Fibroblast of upper back skin (primary cell): Measurements from ENCODE around the gene UAP1.

Experiments used
- DNase-seq: peaks from one replicate; pipeline ENCODE4 v3.0.0-alpha.2; 2013

Gene UAP1

GRCh38 chr1:162561616-162562469 lies at the start of gene UAP1:
TSS of gene UAP1 (plus strand) at chr1:162561722. CDS start at chr1:162566069, 4,347 bp downstream.
- no peak for DNase-seq

GRCh38 chr1:162527314-162527713 lies 34.2 kb upstream of the UAP1 start:
- no peak for DNase-seq

- DNase-seq = no peak
Observed at GRCh38 chr1:162530307-162530987, 31.1 kb upstream of the UAP1 start.

DNA sequence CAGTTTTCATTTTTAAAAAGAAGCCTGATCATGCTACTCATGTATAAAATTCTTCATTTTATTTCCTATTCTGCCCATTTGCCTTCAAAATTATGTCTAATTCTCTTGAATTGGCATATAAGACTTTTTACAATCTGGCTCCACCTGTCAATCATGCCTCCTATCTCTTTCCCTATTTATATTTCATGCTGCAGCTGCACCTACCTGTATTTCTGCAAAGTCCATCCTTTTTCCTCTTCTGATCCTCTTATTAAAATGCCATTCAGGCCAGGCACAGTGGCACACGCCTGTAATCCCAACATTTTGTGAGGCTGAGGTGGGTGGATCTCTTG lies 30.6 kb upstream of the UAP1 start:
- no peak for DNase-seq

DNA sequence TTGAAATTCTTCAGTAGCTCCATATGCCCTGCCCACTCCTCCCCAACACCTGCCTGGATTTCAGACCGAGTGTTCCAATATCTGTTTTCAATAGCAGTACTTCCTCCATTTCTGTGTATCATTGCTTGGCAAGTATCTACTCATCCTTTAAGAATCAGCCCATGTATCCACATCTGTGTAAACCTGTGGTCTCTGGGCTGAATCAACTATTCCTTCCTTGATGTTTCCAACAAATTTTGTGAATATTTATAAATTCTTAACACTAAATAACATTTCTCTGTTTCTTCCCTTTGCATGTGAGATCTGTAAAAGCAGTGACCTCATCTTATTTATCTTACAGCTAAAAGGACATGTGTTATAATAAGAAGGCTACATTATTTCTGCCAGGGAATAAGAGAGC lies 26.0 kb upstream of the UAP1 start:
- DNase-seq = peak; percentile 47

DNA sequence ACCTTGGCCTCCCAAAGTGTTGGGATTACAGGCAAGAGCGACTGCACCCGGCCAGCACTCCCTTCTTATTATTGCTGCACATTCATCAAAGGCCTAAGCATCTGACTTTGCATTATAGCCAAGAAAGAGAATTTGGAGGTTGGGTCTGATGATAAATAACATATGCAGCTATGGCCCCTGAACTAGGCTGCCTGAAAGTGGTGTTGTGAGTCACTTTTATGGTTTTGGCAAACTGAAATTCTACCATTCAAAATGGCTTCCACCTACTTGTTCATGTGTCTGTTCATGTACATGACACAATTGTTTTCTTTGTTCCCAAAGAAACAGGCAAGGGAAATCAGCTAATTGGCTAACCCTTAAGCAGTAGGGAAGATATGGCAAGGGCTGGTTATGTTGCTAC lies 25.0 kb upstream of the UAP1 start:
- DNase-seq = peak; percentile 83

- no peak for DNase-seq
Observed at GRCh38 chr1:162537216-162537615, 24.3 kb upstream of the UAP1 start.

- peak; percentile 97 for DNase-seq
Observed at GRCh38 chr1:162538815-162539431, 22.6 kb upstream of the UAP1 start.

- peak; percentile 99 for DNase-seq
Observed at GRCh38 chr1:162541619-162542141, 19.8 kb upstream of the UAP1 start.

GRCh38 chr1:162543228-162543627 lies 18.3 kb upstream of the UAP1 start:
- DNase-seq = no peak

DNA sequence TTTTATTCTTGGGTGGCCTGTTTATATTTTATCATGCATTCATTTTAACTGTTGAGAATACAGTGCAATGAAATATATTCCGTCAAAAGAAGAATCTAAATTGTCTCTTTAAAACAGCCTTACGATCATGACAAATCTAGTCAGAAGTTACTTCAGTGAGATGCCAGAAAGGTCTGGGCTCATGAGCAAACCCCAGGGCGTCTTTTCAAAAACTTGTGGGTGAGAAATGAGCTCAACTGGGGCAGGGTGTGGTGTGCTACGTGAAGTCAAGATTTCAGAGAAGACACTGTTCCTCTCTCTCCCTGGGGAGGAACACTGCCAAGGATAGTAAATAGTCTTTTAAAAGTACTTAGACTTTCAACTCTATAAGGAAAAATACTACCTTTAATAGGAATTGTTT lies 13.4 kb upstream of the UAP1 start:
- DNase-seq = peak; percentile 44

GRCh38 chr1:162549001-162549400 lies 12.5 kb upstream of the UAP1 start:
- DNase-seq = no peak

- no peak for DNase-seq
Observed at GRCh38 chr1:162550925-162551324, 10.6 kb upstream of the UAP1 start.

- DNase-seq = no peak
Observed at GRCh38 chr1:162551969-162552683, 9.4 kb upstream of the UAP1 start.

DNA sequence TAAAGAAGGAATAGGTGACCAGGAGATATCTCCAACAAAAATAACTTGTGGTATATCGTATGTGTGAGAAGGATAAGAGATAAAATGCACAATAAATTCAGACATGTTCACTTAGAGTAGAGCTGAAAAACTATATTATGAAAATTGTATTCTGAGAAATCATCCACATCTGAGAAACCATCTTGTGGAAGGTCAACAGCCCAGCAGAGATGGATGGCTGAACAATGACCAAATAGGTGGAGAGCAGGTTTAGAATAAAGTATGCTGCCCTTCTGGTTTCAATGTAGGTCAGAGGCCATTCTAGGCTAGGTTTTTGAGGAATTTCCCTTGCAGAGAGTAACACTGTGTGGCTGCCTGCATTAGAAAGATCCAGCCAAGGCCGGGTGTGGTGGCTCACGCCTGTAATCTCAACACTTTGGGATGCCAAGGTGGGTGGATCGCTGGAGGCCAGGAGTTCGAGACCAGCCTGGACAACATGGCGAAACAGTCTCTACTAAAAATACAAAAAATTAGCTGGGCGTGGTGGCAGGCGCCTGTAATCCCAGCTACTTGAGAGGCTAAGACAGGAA lies 8.8 kb upstream of the UAP1 start:
- no peak for DNase-seq

- DNase-seq = peak; percentile 29
Observed at GRCh38 chr1:162554258-162554657, 7.3 kb upstream of the UAP1 start.

DNA sequence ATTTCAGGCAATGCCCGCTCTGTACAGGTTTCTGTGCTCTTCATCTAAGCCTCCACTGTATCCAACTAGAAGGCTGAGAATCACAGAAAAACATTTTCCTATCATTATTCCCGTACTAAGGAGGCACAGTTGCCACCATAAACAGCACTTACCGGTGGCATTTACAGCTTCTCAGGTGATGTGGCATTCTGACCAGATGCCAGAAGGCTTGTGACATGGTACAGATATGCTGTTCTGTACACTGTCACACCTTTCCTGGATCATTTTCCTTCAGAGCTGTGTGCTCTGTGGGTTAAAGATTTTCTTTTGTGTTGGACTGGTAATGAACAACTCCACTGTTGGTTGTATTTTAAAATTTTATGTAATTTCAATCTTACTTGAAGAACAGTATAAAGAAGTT lies 4.0 kb upstream of the UAP1 start:
- no peak for DNase-seq

GRCh38 chr1:162560303-162561036 lies 1.1 kb upstream of the UAP1 start:
- DNase-seq = no peak

GRCh38 chr1:162561037-162561615 lies 396 bp upstream of the UAP1 start:
- peak; percentile 98 for DNase-seq

DNA sequence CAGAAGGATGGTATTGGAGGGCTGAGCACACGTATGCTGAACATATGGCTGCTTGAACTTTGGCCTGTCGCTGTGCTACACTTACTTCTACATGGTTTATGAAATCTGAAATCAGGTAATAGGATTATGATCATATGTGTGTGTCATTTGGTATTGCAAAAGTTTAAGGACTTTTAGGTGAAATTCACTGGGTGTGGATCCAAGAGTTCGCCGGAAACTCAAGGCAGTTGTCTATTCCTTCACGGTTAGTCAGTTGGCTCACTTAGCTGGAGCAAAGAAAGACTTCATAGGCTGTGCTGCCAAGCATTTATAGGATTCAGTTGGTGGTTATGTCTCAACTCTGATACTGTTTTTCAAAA lies 927 bp downstream of the UAP1 start:
- DNase-seq = peak; percentile 65

DNA sequence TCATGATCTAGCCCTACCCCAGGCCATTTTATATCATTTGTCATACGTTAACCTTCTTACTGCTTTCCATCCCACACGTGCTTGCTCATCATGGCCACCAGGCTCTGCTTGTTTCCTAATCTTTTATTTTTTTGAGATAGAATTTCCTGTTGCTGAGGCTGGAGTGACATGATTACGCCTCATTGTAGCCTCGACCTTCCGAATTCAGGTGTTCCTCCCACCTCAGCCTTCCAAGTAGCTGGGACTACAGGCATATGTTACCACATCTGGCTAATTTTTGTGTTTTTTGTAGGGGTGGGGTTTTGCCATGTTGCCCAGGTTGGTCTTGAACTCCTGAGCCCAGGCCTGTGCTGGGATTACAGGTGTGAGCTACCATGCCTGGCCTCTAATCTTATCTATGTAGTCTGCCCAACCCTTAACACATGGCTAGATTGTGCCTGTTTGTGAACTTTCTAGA lies 3.3 kb downstream of the UAP1 start:
- no peak for DNase-seq

DNA sequence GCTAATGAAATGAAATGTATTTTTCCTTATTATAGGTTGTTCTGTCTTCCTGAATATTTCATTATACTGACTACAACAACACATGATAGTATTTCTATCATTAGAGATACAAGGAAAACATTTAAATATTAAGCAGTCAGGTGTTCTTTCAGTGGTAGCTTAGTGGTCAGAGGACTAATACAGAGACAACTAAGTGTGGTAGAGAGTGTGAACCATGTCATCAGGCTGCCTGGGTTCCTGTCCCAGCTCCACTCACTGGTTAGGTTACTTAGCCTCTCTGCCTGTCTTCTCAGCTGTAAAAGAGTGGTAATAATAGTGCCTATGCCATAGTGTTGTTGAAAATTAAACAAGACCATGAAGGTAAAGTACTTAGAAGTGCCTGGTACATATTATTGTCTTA lies 3.9 kb downstream of the UAP1 start:
- no peak for DNase-seq
